ENCODE results near the gene DSCAML1.

The DSCAML1 gene

GRCh38 chr11:117440258-117440657, 356.8 kb downstream of the DSCAML1 start:
- Histone ChIP-seq H3K36me3 (replicated peaks) (no peaks in the 10 kb centered on the region), H3K27me3 (replicated peaks) (peaks cover 23% of the 10 kb centered on the region), H3K27ac (no peak overlapping the region), H3K4me3 (ENCODE audit: low read depth, low read length) (no peak overlapping the region)
- no peak for DNase-seq
- TF ChIP-seq, protein P1, sequence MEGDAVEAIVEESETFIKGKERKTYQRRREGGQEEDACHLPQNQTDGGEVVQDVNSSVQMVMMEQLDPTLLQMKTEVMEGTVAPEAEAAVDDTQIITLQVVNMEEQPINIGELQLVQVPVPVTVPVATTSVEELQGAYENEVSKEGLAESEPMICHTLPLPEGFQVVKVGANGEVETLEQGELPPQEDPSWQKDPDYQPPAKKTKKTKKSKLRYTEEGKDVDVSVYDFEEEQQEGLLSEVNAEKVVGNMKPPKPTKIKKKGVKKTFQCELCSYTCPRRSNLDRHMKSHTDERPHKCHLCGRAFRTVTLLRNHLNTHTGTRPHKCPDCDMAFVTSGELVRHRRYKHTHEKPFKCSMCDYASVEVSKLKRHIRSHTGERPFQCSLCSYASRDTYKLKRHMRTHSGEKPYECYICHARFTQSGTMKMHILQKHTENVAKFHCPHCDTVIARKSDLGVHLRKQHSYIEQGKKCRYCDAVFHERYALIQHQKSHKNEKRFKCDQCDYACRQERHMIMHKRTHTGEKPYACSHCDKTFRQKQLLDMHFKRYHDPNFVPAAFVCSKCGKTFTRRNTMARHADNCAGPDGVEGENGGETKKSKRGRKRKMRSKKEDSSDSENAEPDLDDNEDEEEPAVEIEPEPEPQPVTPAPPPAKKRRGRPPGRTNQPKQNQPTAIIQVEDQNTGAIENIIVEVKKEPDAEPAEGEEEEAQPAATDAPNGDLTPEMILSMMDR (IDR thresholded peaks at IDR 0.05; ENCODE audit: low read depth, low read length, missing control alignments) = no peak
- in situ Hi-C loops (cut with HindIII; ENCODE audit: low pct_ligation_motif_present, low sequenced_read_pairs) = loop anchor here (25.0 kb wide), 1 partner anchor 372 kb away; the partner anchor contains the start of gene FXYD2

DNA sequence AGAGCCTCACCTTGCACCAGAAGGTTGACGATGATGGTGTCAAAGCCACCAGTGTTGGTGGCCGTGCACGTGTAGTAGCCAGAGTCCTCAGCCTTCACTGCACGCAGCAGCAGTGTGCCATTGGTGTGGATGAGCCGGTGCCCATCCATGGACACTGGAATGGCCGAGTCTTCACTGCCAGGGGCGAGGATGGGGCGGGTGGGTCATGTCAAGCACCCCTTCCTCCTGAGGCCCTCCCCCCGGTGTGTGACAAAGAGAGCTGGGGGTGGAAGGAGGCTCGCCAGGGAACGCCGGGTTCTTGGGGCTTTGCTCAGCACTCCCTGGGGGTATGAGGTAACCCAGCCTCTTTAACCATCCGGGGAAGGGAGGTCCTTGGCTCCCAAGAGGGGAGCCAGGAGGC, 357.8 kb downstream of the DSCAML1 start:
- Histone ChIP-seq H3K27me3 (replicated peaks) (peaks cover 16% of the 10 kb centered on the region), H3K27ac (no peak overlapping the region), H3K36me3 (replicated peaks) (no peaks in the 10 kb centered on the region), H3K4me3 (ENCODE audit: low read depth, low read length) (no peak overlapping the region)
- TF ChIP-seq, protein P1 (IDR thresholded peaks at IDR 0.05; ENCODE audit: low read depth, low read length, missing control alignments) = no peak
- DNase-seq = no peak
- in situ Hi-C loops (cut with HindIII; ENCODE audit: low pct_ligation_motif_present, low sequenced_read_pairs) = loop anchor here (25.0 kb wide), 1 partner anchor 373 kb away; the partner anchor contains the start of gene FXYD2

DNA sequence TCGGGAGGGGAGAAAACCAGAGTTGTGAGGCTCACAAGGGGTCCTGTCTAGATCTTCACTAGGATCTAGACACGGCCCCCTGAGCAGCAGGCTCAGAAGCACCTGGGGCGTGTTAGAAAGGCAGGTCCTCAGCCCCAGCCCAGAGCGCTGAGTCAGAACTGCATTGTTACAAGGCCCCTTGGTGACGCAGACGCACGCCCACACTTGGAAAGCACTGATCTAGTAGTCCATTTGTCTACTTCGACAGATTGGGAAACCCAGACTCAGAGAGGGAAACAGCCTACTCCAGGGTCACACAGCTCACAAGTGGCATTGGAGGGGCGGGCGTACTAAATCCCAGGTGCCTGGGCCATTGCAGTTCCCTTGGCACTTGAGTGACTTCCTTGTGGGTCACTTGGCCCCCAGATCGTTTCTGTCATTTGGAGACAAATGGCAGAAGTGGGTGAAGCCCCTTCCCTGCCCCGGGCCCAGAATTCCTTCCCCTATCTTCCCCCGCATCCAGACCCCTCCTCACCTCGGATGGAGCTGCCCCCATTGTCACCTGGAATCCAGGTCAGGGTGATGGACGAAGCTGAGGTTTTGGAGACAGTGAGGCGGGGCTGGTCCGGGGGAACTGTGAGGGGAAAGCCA, 358.5 kb downstream of the DSCAML1 start:
- DNase-seq = no peak
- TF ChIP-seq, protein P1 (IDR thresholded peaks at IDR 0.05; ENCODE audit: low read depth, low read length, missing control alignments) = no peak
- Histone ChIP-seq H3K36me3 (replicated peaks) (no peaks in the 10 kb centered on the region), H3K27me3 (replicated peaks) (peaks cover 9% of the 10 kb centered on the region), H3K4me3 (ENCODE audit: low read depth, low read length) (no peak overlapping the region), H3K27ac (no peak overlapping the region)
- in situ Hi-C loops (cut with HindIII; ENCODE audit: low pct_ligation_motif_present, low sequenced_read_pairs) = loop anchor here (25.0 kb wide), 1 partner anchor 374 kb away; the partner anchor contains the start of gene FXYD2

DNA sequence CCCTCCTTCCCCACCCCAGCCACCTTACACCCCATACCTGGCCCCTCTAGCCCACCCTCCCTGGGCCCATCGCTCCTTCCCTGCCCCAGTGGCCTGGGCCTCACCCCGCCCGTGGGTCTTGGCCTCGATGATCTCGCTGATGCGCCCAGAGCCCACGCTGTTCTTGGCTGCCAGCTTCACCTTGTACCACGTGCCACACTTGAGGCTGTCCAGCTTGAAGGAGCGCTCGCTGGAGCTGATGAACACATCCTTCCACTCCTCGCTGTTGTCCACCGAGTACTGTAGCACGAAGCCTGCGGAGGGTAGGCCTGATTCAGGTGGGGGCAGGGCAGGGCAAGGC, 359.3 kb downstream of the DSCAML1 start:
- TF ChIP-seq, protein P1 (IDR thresholded peaks at IDR 0.05; ENCODE audit: low read depth, low read length, missing control alignments) = no peak
- H3K27ac ChIP-seq = no peak overlapping the region
- no peak for DNase-seq
- peaks cover 1% of the 10 kb centered on the region for H3K27me3 ChIP-seq (replicated peaks)
- H3K36me3 ChIP-seq (replicated peaks) = no peaks in the 10 kb centered on the region
- in situ Hi-C loops (cut with HindIII; ENCODE audit: low pct_ligation_motif_present, low sequenced_read_pairs) = loop anchor here (25.0 kb wide), 1 partner anchor 375 kb away; the partner anchor contains the start of gene FXYD2
- H3K4me3 ChIP-seq (ENCODE audit: low read depth, low read length) = no peak overlapping the region

DNA sequence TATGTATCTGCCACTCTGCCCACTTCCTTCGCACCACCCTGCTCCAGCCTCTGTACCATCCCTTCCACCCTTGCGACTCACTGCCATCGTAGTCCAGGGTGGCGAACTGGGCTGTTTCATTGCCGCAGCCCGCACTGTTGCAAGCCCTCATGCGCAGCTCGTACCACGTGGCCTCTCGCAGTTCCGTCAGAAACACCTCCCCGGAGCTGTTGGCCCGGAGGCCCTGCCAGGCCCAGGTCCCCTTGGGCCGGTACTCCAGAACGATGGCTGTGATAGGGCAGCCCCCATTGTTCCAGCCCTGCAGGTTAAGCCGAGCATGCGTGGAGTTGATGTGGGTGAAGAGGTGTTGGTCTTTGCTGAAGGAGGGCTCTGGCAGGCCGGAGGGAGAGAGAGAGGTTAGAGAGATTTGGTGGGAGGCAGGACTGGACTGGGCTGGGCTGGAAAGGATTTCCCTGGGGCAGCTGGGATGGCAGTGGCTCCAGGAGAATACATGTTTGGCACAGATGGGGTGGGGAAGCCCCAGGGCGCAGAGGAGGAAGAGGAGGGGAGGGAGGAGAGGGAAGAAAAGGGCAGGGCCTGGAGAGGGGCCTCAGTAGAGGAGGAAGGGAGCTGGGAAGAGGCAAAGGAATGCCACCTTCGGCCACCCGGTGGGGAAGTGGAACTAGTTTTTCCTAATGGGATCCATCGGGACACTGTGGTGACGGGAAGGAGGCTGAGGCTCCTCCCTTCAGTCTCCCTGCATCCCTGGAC, 359.8 kb downstream of the DSCAML1 start:
- Histone ChIP-seq H3K4me3 (ENCODE audit: low read depth, low read length) (no peak overlapping the region), H3K36me3 (replicated peaks) (no peaks in the 10 kb centered on the region), H3K27ac (no peak overlapping the region), H3K27me3 (replicated peaks) (no peaks in the 10 kb centered on the region)
- in situ Hi-C loops (cut with HindIII; ENCODE audit: low pct_ligation_motif_present, low sequenced_read_pairs) = loop anchor here (25.0 kb wide), 1 partner anchor 375 kb away; the partner anchor contains the start of gene FXYD2
- TF ChIP-seq, protein P1 (IDR thresholded peaks at IDR 0.05; ENCODE audit: low read depth, low read length, missing control alignments) = no peak
- no peak for DNase-seq

All from brain microvascular endothelial cell (primary cell).